Osteoblast (primary cell): Measurements from ENCODE around the gene PTGR1. TPM values are rescaled to one million over a fixed set of nuclear protein-coding genes. Genes with fewer than 3 reads are reported as not detected.
"Not testable (repeated sequence)": the region's sequence is repeated elsewhere in the genome, so short reads cannot be mapped to it uniquely, and the experiment has no call there.

ENCODE experiments used
- DNase-seq: peaks from one replicate; pipeline ENCODE4 v3.0.0; 2011; ENCODE audit warnings: low spot score, mixed read lengths; ENCODE audit not compliant: insufficient read length; ENCODE audit errors: missing footprints
- H2AFZ ChIP-seq: 2 replicates; pipeline ENCODE4 v1.6.0; 2011; ENCODE audit warnings: mild to moderate bottlenecking, low read length
- H3K27ac ChIP-seq: 2 replicates; pipeline ENCODE4 v1.5.1; 2011; ENCODE audit warnings: mild to moderate bottlenecking, low read depth, low read length, moderate library complexity
- H3K27me3 ChIP-seq: 2 replicates; pipeline ENCODE4 v1.6.0; 2012; ENCODE audit warnings: mild to moderate bottlenecking, control low read depth, inconsistent platforms, low read length, moderate library complexity; ENCODE audit not compliant: insufficient read depth
- H3K36me3 ChIP-seq: 2 replicates; pipeline ENCODE4 v1.5.1; 2011; ENCODE audit warnings: mild to moderate bottlenecking, low read length, control low read depth, moderate library complexity; ENCODE audit not compliant: insufficient read depth
- H3K4me1 ChIP-seq: 2 replicates; pipeline ENCODE4 v1.5.1; 2011; ENCODE audit warnings: mild to moderate bottlenecking, low read length, control low read depth, moderate library complexity; ENCODE audit not compliant: insufficient read depth
- H3K4me2 ChIP-seq: 2 replicates; pipeline ENCODE4 v1.6.0; 2011; ENCODE audit warnings: mild to moderate bottlenecking, low read length; ENCODE audit not compliant: insufficient read depth
- H3K4me3 ChIP-seq: fragments of 200-600 bp; sonication (generic); 3 replicates; pipeline ENCODE4 v1.5.1; 2012; ENCODE audit warnings: mild to moderate bottlenecking, low read length, inconsistent platforms; ENCODE audit not compliant: insufficient read depth
- H3K79me2 ChIP-seq: 2 replicates; pipeline ENCODE4 v1.6.0; 2012; ENCODE audit warnings: mild to moderate bottlenecking, low read length, control low read depth, inconsistent platforms; ENCODE audit not compliant: insufficient read depth
- H3K9me3 ChIP-seq: 2 replicates; pipeline ENCODE4 v1.5.1; 2011; ENCODE audit warnings: low read depth, low read length, control low read depth
- H4K20me1 ChIP-seq: 2 replicates; pipeline ENCODE4 v1.6.0; 2012; ENCODE audit warnings: mild to moderate bottlenecking, low read length, control low read depth; ENCODE audit not compliant: insufficient read depth
- CTCF ChIP-seq: IDR thresholded peaks from 2 replicates; pipeline ENCODE4 v1.5.1; 2011; ENCODE audit warnings: mild to moderate bottlenecking, low read depth, low read length, moderate library complexity; ENCODE audit errors: extremely low read depth
- total RNA-seq: library from RNA; depleted of rRNA; stranded (reverse); fragments of >200 nt; gene quantifications from 2 replicates; pipeline ENCODE4 v1.2.3, GENCODE V29; 2012

The PTGR1 gene
- total RNA-seq, 1 donor = 62.6 TPM

DNA sequence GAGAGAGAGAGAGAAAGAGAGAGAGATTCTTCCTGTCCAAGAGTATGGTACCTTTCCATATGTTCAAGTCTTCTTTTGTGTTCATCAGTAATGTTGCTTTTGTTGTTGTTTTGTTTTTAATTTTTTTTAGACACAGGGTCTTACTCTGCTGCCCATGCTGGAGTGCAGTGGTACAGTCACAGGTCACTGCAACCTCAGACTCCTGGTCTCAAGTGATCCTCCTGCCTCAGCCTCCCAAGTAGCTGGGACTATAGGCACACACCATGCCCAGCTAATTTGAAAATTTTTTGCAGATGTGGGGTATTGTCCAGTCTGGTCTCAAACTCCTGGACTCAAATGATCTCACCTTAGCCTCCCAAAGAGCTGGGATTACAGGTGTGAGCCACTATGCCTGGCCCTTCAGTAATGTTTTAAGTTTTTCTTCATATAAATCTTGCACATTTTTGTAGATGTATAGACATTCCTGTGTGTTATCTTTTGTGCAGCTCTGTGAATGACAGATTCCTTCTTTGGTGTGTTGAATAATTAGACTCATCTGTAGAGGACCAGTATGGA lies 38.2 kb downstream of the PTGR1 start:
- peaks cover 3% of the 10 kb centered on the region for H3K4me1 ChIP-seq
- H2AFZ ChIP-seq = no peak overlapping the region
- no peaks in the 10 kb centered on the region for H3K79me2 ChIP-seq
- TF ChIP-seq CTCF = no peak
- H3K9me3 ChIP-seq = peaks cover under 1% of the 10 kb centered on the region
- H3K36me3 ChIP-seq = peaks cover 27% of the 10 kb centered on the region
- H3K4me3 ChIP-seq = no peak overlapping the region
- no peak for DNase-seq
- no peak overlapping the region for H3K27ac ChIP-seq
- H4K20me1 ChIP-seq = no peaks in the 10 kb centered on the region
- no peak overlapping the region for H3K4me2 ChIP-seq
- H3K27me3 ChIP-seq = no peaks in the 10 kb centered on the region

GRCh38 chr9:111559000-111559610 lies 40.3 kb downstream of the PTGR1 start:
- no peaks in the 10 kb centered on the region for H3K27me3 ChIP-seq
- peak; percentile 69 for DNase-seq
- H3K4me1 ChIP-seq = peaks cover 3% of the 10 kb centered on the region
- H3K9me3 ChIP-seq = peaks cover 3% of the 10 kb centered on the region
- no peak overlapping the region for H3K4me2 ChIP-seq
- H3K4me3 ChIP-seq = no peak overlapping the region
- no peak overlapping the region for H3K27ac ChIP-seq
- no peak for TF ChIP-seq CTCF
- no peaks in the 10 kb centered on the region for H4K20me1 ChIP-seq
- no peak overlapping the region for H2AFZ ChIP-seq
- H3K79me2 ChIP-seq = no peaks in the 10 kb centered on the region
- H3K36me3 ChIP-seq = peaks cover 15% of the 10 kb centered on the region

GRCh38 chr9:111555425-111555824 lies 44.0 kb downstream of the PTGR1 start:
- H3K79me2 ChIP-seq = not testable (repeated sequence)

GRCh38 chr9:111548623-111549022 lies 50.8 kb downstream of the PTGR1 start:
- Histone ChIP-seq H3K27me3 (no peaks in the 10 kb centered on the region), H3K9me3 (peaks cover 22% of the 10 kb centered on the region), H3K27ac (no peak overlapping the region), H3K79me2 (no peaks in the 10 kb centered on the region), H3K4me2 (no peak overlapping the region), H4K20me1 (no peaks in the 10 kb centered on the region), H3K36me3 (no peaks in the 10 kb centered on the region), H2AFZ (no peak overlapping the region), H3K4me1 (no peaks in the 10 kb centered on the region), H3K4me3 (no peak overlapping the region)
- TF ChIP-seq CTCF = no peak
- no peak for DNase-seq

More at GRCh38 chr9:111555425-111555824, 44.0 kb downstream of the PTGR1 start:
- not testable (repeated sequence) for H3K4me3 ChIP-seq, H2AFZ ChIP-seq, H3K4me1 ChIP-seq, H3K27me3 ChIP-seq, H3K27ac ChIP-seq, H3K9me3 ChIP-seq, DNase-seq, H4K20me1 ChIP-seq, H3K4me2 ChIP-seq, H3K36me3 ChIP-seq
